Measurements from ENCODE around the gene MTREX.

Gene MTREX

DNA sequence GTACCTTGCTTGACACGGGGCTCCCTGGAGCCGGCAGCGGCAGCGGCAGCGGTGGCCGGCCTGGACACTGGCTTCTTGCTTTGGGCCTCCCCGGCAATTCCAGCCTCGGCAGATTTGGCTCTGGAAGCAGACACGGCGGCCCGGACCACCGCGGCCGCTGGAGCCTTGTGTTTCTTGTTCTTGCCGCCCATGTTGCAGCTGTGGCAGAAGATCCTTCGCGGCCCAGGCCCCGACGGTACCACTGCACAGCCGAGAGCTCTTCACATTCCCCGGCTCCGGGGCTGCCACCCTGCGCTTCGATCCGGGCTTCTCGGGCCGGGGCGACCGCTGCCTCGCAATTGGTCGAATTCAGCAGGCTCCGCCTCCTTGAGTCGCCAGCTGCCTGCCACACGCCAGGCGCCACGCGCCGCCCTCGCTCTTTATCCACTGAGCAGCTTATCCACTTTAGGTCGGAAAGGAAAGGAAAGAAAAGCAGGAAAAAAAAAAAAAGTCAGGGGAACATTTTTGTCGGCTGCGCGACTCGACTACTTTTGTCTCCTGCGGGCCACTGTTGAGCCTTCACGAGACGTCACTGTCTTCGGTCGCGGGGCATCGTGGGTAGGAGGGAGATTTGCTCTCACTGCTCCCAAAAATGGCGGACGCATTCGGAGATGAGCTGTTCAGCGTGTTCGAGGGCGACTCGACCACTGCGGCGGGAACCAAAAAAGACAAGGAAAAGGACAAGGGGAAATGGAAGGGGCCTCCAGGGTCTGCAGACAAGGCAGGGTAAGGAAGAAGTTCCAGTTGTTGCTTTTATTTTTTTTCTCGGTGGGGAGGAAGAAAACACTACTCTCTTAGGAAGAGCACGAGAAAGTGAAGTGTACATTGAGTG lies at the start of gene MTREX, which contains the start of gene DHX29:
MTREX (plus strand) TSS at position 607 of the 871 bp plus-strand sequence; CDS start at position 632, 25 bp downstream.
DHX29 (minus strand) TSS at position 312 of the 871 bp plus-strand sequence; CDS start at position 191, 121 bp downstream.
- TF ChIP-seq, protein P1, sequence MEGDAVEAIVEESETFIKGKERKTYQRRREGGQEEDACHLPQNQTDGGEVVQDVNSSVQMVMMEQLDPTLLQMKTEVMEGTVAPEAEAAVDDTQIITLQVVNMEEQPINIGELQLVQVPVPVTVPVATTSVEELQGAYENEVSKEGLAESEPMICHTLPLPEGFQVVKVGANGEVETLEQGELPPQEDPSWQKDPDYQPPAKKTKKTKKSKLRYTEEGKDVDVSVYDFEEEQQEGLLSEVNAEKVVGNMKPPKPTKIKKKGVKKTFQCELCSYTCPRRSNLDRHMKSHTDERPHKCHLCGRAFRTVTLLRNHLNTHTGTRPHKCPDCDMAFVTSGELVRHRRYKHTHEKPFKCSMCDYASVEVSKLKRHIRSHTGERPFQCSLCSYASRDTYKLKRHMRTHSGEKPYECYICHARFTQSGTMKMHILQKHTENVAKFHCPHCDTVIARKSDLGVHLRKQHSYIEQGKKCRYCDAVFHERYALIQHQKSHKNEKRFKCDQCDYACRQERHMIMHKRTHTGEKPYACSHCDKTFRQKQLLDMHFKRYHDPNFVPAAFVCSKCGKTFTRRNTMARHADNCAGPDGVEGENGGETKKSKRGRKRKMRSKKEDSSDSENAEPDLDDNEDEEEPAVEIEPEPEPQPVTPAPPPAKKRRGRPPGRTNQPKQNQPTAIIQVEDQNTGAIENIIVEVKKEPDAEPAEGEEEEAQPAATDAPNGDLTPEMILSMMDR (conservative IDR thresholded peaks at IDR 0.05; ENCODE audit: control insufficient read depth, insufficient read depth, low read depth, low read length): no peak
- peak within 1 kb of the TSS; percentile 96 for H3K4me3 ChIP-seq (ENCODE audit: control insufficient read depth, low read depth, low read length)
- peak; percentile 89 for DNase-seq (ENCODE audit: low read depth)

DNA sequence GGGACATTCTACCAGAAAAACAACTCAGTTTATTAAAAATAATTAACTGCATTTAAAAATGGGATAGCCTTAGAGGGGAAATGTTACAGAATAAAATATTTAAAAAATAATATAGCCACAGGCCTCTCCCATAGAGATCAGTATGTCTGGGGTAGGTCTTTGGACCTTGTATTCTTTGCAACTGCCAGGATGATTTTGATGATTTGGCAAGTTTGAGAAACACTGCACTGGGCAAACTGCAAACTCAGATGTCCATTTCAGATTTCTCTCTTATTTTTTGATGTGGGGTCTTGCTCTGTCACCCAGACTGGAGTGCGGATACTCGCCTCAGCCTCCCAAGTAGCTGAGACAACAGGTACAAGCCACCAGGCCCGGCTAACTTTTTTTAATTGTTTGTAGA lies 49.5 kb upstream of the MTREX start:
- H3K4me3 ChIP-seq (ENCODE audit: control insufficient read depth, low read depth, low read length): no peak overlapping the region
- TF ChIP-seq, protein P1 (conservative IDR thresholded peaks at IDR 0.05; ENCODE audit: control insufficient read depth, insufficient read depth, low read depth, low read length): no peak
- no peak for DNase-seq (ENCODE audit: low read depth)

DNA sequence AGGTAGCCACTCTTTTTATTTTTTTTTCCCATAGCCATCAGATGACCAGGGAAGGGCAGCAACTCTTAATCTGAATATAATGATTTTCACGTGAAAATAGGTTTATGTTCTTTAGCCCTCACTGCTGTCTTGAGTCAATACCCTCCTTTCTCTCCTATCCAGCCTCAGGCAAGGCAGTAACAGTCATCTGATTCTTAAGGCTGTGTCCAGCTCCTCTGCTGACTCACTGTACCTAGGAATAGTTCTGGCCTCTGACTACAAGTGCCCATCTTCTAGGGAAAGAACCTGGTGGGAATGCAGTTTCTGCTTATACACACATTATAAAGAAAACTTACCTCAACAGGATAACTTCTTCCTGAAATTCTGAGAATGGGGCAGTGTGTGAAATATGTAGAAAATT lies 31.0 kb upstream of the MTREX start:
- TF ChIP-seq, protein P1 (conservative IDR thresholded peaks at IDR 0.05; ENCODE audit: control insufficient read depth, insufficient read depth, low read depth, low read length): no peak
- H3K4me3 ChIP-seq (ENCODE audit: control insufficient read depth, low read depth, low read length): no peak overlapping the region
- DNase-seq (ENCODE audit: low read depth): peak; percentile 7

DNA sequence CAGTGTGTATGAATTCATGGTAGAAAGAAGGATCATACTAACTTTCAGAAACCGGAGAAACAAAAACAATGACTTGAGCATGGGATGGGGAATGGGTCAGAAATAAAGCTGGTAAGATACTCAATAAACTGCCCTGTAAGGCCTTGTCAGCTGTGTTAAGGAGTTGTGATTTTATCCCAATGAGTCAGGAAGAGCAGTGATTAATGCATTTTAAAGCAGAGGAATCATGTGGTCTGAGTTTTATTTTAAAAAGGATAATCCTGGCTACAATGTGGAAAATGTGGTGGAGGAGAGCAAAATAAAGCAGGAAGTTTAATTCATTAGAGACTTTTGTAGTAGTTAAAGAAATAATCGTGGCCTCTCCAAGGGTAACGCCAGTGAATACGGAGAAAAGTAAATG lies 29.0 kb upstream of the MTREX start:
- TF ChIP-seq, protein P1 (conservative IDR thresholded peaks at IDR 0.05; ENCODE audit: control insufficient read depth, insufficient read depth, low read depth, low read length): no peak
- H3K4me3 ChIP-seq (ENCODE audit: control insufficient read depth, low read depth, low read length): no peak overlapping the region
- peak; percentile 55 for DNase-seq (ENCODE audit: low read depth)

DNA sequence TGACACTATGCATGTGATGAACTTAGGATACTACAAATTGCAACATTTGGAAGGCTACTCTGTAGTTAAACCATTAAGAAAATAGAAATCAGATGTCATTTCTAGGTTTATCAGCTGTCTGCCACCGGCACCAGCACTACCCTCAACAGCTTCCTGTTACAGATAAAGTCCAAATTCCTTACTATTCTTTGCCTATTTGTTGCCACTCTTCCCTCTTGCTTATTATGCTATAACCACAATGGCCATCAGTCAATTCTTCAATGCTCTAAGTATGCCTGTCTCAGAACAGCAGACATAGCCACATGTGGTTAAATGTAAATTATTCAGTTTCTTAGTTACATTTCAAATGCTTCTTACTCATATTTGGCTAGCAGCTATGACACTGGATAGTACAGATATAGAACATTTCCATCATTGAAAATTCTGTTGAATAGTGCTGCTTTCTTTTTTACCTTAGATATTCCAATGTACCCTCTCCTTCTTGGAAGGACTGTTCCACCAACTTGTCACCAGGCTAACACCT lies 21.3 kb upstream of the MTREX start:
- TF ChIP-seq, protein P1 (conservative IDR thresholded peaks at IDR 0.05; ENCODE audit: control insufficient read depth, insufficient read depth, low read depth, low read length): no peak
- no peak overlapping the region for H3K4me3 ChIP-seq (ENCODE audit: control insufficient read depth, low read depth, low read length)
- no peak for DNase-seq (ENCODE audit: low read depth)

DNA sequence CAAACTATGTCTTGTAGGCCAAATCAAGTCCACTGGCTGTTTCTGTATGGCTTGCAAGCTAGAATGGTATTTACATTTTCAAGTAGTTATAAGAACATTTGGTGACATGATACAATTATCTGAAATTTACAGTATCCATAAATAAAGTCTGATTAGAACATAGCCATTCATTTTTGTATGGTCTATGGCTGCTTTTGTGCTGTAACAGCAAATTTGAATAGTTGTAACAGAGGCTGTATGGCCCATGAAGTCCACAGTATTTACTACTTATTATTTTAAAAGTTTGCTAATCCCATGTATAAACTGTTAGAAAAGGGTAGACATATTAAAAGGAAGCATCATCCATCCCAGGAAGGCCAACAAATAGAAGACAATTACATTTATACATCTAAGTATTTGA lies 18.0 kb upstream of the MTREX start:
- H3K4me3 ChIP-seq (ENCODE audit: control insufficient read depth, low read depth, low read length): no peak overlapping the region
- no peak for DNase-seq (ENCODE audit: low read depth)
- TF ChIP-seq, protein P1 (conservative IDR thresholded peaks at IDR 0.05; ENCODE audit: control insufficient read depth, insufficient read depth, low read depth, low read length): no peak

Measured in fibroblast of mammary gland (primary cell).